Keratinocyte (primary cell): ENCODE results near the gene DENND1A.

Experiments
- EZH2 ChIP-seq: IDR thresholded peaks from one replicate; pipeline ENCODE4 v1.6.1; 2012; ENCODE audit warnings: inconsistent platforms, mild to moderate bottlenecking, low read length, moderate library complexity
- TF ChIP-seq, protein P1 (sequence below), 3 experiments: IDR thresholded peaks in 1 of 3; conservative IDR thresholded peaks in 1 of 3; optimal IDR thresholded peaks in 1 of 3; 2 replicates in 2 of 3; 3 replicates in 1 of 3; pipeline versions ENCODE3 to v1.5.1; 2011; ENCODE audit warnings: low read length in 3 of 3, mild to moderate bottlenecking in 3 of 3, moderate library complexity in 2 of 3, control low read depth in 1 of 3, inconsistent platforms in 1 of 3; ENCODE audit not compliant: insufficient read depth in 2 of 3; ENCODE audit errors: extremely low read depth in 1 of 3

DNA sequence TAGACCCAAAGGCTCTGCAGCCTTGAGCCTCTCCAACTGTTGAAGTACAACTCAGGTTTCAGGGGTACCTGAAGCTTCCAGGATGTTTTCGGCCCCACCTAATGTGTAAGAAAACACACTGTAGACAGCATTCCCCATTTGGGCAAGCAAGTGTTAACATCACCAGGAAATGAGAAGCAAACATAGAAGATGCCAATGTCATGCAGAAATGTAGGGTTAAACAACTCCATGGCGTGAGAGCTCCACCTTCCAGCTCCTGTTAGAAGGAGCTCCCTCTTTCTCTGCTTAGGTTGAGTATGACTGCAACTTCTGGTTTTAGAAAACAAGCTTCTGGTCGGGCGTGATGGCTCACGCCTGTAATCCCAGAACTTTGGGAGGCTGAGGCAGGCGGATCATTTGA is 31.0 kb upstream of the DENND1A start:
- no peak for TF ChIP-seq EZH2
- TF ChIP-seq, protein P1, sequence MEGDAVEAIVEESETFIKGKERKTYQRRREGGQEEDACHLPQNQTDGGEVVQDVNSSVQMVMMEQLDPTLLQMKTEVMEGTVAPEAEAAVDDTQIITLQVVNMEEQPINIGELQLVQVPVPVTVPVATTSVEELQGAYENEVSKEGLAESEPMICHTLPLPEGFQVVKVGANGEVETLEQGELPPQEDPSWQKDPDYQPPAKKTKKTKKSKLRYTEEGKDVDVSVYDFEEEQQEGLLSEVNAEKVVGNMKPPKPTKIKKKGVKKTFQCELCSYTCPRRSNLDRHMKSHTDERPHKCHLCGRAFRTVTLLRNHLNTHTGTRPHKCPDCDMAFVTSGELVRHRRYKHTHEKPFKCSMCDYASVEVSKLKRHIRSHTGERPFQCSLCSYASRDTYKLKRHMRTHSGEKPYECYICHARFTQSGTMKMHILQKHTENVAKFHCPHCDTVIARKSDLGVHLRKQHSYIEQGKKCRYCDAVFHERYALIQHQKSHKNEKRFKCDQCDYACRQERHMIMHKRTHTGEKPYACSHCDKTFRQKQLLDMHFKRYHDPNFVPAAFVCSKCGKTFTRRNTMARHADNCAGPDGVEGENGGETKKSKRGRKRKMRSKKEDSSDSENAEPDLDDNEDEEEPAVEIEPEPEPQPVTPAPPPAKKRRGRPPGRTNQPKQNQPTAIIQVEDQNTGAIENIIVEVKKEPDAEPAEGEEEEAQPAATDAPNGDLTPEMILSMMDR (optimal IDR thresholded peaks at IDR 0.05 in 1 of 3, IDR thresholded peaks at IDR 0.05 in 1 of 3, conservative IDR thresholded peaks at IDR 0.05 in 1 of 3; ENCODE audit: extremely low read depth in 1 of 3, insufficient read depth in 2 of 3, low read length in 3 of 3), result no peak
